Measurements from ENCODE around the gene POFUT2.

DNA sequence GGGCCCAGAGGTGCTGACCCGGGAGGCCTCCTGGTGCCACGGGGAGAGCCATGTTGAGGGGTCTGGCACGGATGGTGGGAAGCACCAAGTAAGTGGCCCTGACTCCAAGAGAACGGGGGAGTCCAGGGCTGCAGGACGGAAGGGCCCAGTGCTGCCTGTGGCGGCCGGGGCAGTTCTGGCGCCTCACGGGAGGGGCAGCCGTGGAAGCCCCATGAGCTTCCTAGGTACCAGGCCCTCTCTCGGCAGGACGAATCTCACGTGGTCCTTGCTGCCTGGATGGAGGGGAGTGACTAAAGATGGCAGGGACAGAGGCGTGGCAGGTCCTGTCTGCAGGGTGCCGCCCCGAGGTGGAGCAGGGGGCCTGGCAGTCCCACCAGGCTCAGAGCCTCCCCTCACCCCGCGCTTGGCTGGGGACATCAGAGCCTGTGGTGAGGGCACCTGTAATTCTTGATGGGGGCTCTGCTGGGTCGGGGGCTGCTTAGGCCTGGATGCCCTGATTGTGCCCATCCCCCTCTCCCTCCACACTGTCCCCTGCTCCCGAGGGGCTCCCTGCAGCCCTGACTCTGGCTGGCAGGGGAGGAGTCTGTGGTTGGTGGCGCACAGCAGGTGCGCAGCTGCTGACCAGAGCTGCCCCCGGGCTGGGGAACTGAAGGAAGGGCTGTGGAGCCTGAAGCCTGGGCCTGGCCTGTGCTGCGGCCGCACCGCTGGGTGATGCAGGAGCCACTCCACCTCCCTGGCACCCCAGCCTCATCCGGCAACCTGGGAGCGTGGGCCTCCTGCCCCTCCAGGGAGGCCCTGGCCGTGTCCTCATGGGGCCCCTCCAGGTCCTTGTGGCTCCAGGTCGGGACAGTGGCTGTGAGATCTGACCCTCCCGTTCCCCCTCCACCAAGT is 31.4 kb downstream of the POFUT2 start:
- no peak for TF ChIP-seq POLR2A (IDR thresholded peaks at IDR 0.05)
- TF ChIP-seq, protein P1, sequence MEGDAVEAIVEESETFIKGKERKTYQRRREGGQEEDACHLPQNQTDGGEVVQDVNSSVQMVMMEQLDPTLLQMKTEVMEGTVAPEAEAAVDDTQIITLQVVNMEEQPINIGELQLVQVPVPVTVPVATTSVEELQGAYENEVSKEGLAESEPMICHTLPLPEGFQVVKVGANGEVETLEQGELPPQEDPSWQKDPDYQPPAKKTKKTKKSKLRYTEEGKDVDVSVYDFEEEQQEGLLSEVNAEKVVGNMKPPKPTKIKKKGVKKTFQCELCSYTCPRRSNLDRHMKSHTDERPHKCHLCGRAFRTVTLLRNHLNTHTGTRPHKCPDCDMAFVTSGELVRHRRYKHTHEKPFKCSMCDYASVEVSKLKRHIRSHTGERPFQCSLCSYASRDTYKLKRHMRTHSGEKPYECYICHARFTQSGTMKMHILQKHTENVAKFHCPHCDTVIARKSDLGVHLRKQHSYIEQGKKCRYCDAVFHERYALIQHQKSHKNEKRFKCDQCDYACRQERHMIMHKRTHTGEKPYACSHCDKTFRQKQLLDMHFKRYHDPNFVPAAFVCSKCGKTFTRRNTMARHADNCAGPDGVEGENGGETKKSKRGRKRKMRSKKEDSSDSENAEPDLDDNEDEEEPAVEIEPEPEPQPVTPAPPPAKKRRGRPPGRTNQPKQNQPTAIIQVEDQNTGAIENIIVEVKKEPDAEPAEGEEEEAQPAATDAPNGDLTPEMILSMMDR (IDR thresholded peaks at IDR 0.05) = no peak
